HEK293 (cell line): Measurements from ENCODE around the gene FAM83D.

Experiments
- CTCF ChIA-PET: fragments of 350-600 bp; formaldehyde crosslinking; extraction: SDS; loops from one replicate; lab custom pipeline; 2021; ENCODE audit warnings: antibody characterized with exemption; lab: Yijun Ruan, JAX
- POLR2A ChIA-PET: fragments of 300-600 bp; formaldehyde crosslinking; extraction: SDS; loops from one replicate; lab custom pipeline; 2020; ENCODE audit warnings: antibody characterized with exemption, inconsistent platforms; lab: Yijun Ruan, JAX
- H3K27ac ChIP-seq: fragments of 200-500 bp; sonication (Bioruptor generic); 2 replicates; pipeline ENCODE4 v1.5.1; 2014; ENCODE audit warnings: low read depth, low read length, control low read depth, inconsistent platforms; ENCODE audit errors: extremely low read depth
- H3K36me3 ChIP-seq, 2 experiments: fragments of 200-500 bp in 1 of 2; sonication (Bioruptor generic) in 1 of 2; 1 replicate in 1 of 2; 2 replicates in 1 of 2; pipeline ENCODE4 v1.5.1; 2014 to 2017; ENCODE audit warnings: inconsistent platforms in 2 of 2, low read length in 2 of 2; ENCODE audit not compliant: control insufficient read depth in 2 of 2, insufficient read depth in 1 of 2
- H3K4me1 ChIP-seq: fragments of 200-500 bp; sonication (Bioruptor generic); 2 replicates; pipeline ENCODE4 v1.5.1; 2014; ENCODE audit warnings: mild to moderate bottlenecking, low read length, inconsistent platforms; ENCODE audit not compliant: control insufficient read depth, insufficient read depth
- H3K4me3 ChIP-seq: 2 replicates; pipeline ENCODE4 v1.5.1; 2011; ENCODE audit warnings: low read depth, mild to moderate bottlenecking, control low read depth, low read length, moderate library complexity
- H3K9me3 ChIP-seq: fragments of 200-500 bp; sonication (Bioruptor generic); 2 replicates; pipeline ENCODE4 v1.5.1; 2014; ENCODE audit warnings: low read depth, low read length, inconsistent platforms; ENCODE audit not compliant: control insufficient read depth, insufficient read depth
- GFI1B ChIP-seq: fragments of 450-650 bp; formaldehyde crosslinking; IDR thresholded peaks from 2 replicates; pipeline ENCODE4 v1.5.1; 2016; ENCODE audit warnings: missing biosample characterization, missing genetic modification characterization
- GLI2 ChIP-seq: fragments of 450-650 bp; formaldehyde crosslinking; IDR thresholded peaks from 2 replicates; pipeline ENCODE4; 2017; ENCODE audit warnings: missing biosample characterization, missing genetic modification characterization, low read depth, borderline replicate concordance
- GLI4 ChIP-seq: fragments of 450-650 bp; formaldehyde crosslinking; IDR thresholded peaks from 2 replicates; pipeline ENCODE4 v1.5.1; 2016; ENCODE audit warnings: missing biosample characterization, missing genetic modification characterization
- HIC1 ChIP-seq: fragments of 450-650 bp; formaldehyde crosslinking; IDR thresholded peaks from 2 replicates; pipeline ENCODE4 v1.5.1; 2016; ENCODE audit warnings: missing biosample characterization, missing genetic modification characterization
- KLF10 ChIP-seq: fragments of 450-650 bp; IDR thresholded peaks from 2 replicates; pipeline ENCODE4 v1.5.1; 2018; ENCODE audit warnings: missing biosample characterization, mild to moderate bottlenecking, missing genetic modification characterization
- MEIS1 ChIP-seq: sonication (generic); formaldehyde crosslinking; IDR thresholded peaks from 2 replicates; pipeline ENCODE4 v1.8.1; 2022; ENCODE audit warnings: missing genetic modification reagents, mild to moderate bottlenecking, borderline replicate concordance
- MYNN ChIP-seq: fragments of 450-650 bp; formaldehyde crosslinking; IDR thresholded peaks from 2 replicates; pipeline ENCODE4 v1.5.1; 2016; ENCODE audit warnings: missing biosample characterization, missing genetic modification characterization, borderline replicate concordance
- TRIM28 ChIP-seq: IDR thresholded peaks from 2 replicates; pipeline ENCODE4 v1.6.1; 2011; ENCODE audit warnings: low read length, control low read depth, borderline replicate concordance
- ZBTB8A ChIP-seq: fragments of 450-650 bp; formaldehyde crosslinking; IDR thresholded peaks from 2 replicates; pipeline ENCODE4 v1.5.1; 2016; ENCODE audit warnings: missing biosample characterization, missing genetic modification characterization
- ZEB2 ChIP-seq: fragments of 450-650 bp; formaldehyde crosslinking; IDR thresholded peaks from 2 replicates; pipeline ENCODE4 v1.5.1; 2016; ENCODE audit warnings: missing biosample characterization, missing genetic modification characterization
- ZFHX2 ChIP-seq: fragments of 450-650 bp; formaldehyde crosslinking; conservative IDR thresholded peaks from 2 replicates; pipeline ENCODE4 v1.5.1; 2016; ENCODE audit warnings: missing biosample characterization, missing genetic modification characterization
- ZFP3 ChIP-seq: fragments of 450-650 bp; formaldehyde crosslinking; IDR thresholded peaks from 2 replicates; pipeline ENCODE4 v1.5.1; 2016; ENCODE audit warnings: low read depth, missing biosample characterization, missing genetic modification characterization
- ZFP69B ChIP-seq: fragments of 450-650 bp; formaldehyde crosslinking; IDR thresholded peaks from 2 replicates; pipeline ENCODE4 v1.5.1; 2016; ENCODE audit warnings: missing biosample characterization, missing genetic modification characterization
- ZIC2 ChIP-seq: fragments of 450-650 bp; formaldehyde crosslinking; IDR thresholded peaks from 2 replicates; pipeline ENCODE4 v1.5.1; 2016; ENCODE audit warnings: missing biosample characterization, missing genetic modification characterization
- ZNF140 ChIP-seq: fragments of 450-650 bp; formaldehyde crosslinking; IDR thresholded peaks from 2 replicates; pipeline ENCODE4 v1.5.1; 2016; ENCODE audit warnings: missing biosample characterization, missing genetic modification characterization
- ZNF223 ChIP-seq: fragments of 450-650 bp; formaldehyde crosslinking; IDR thresholded peaks from 2 replicates; pipeline ENCODE4 v1.5.1; 2016; ENCODE audit warnings: missing biosample characterization, missing genetic modification characterization
- ZNF510 ChIP-seq: fragments of 450-650 bp; formaldehyde crosslinking; IDR thresholded peaks from 2 replicates; pipeline ENCODE4 v1.5.1; 2018; ENCODE audit warnings: mild to moderate bottlenecking, missing genetic modification characterization, missing biosample characterization; ENCODE audit not compliant: insufficient replicate concordance
- ZNF521 ChIP-seq: fragments of 450-650 bp; formaldehyde crosslinking; IDR thresholded peaks from 2 replicates; pipeline ENCODE4 v1.5.1; 2017; ENCODE audit warnings: missing biosample characterization, mild to moderate bottlenecking, missing genetic modification characterization
- ZNF664 ChIP-seq: fragments of 450-650 bp; formaldehyde crosslinking; IDR thresholded peaks from 2 replicates; pipeline ENCODE4 v1.5.1; 2016; ENCODE audit warnings: missing biosample characterization, missing genetic modification characterization
- ZNF830 ChIP-seq: fragments of 450-650 bp; IDR thresholded peaks from 2 replicates; pipeline ENCODE4 v1.5.0; 2018; ENCODE audit warnings: missing biosample characterization, missing genetic modification characterization, low read depth, mild to moderate bottlenecking, moderate library complexity
- TF ChIP-seq, protein P1 (sequence below): fragments of 450-650 bp; formaldehyde crosslinking; IDR thresholded peaks from 2 replicates; pipeline ENCODE4 v1.5.1; 2016; ENCODE audit warnings: missing biosample characterization, missing genetic modification characterization
- TF ChIP-seq, protein P2 (sequence below): fragments of 450-650 bp; formaldehyde crosslinking; IDR thresholded peaks from 2 replicates; pipeline ENCODE4 v1.5.1; 2016; ENCODE audit warnings: missing biosample characterization, missing genetic modification characterization

The FAM83D gene

DNA sequence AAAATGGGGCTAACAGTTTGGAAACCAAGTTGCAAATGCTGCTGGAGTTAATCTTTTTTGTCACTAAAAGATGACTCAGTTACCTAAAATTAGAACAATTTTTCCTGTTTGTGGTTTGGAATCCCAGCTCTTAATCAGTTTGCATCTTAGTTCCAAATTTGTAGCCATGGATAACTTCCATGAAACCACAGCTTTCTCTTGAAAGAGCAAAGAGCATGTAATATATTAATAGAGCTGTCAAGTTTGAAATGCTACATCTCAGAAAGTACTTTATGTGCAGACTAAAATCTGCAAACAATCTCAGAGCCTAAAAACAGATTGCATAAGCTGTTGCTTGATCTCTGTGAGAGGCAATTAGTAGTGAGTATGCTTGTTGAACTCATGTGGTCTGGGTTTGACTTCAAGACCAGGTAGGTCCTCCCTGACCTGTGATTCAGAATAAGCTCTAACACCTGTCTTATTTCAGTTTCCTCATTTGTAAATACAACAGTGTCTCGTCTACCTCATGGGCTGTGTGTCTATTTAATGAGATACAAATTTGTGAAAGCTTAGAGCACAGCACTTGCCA, 59.5 kb downstream of the FAM83D start (continued):
- TF ChIP-seq ZNF664 (tag by site-specific recombination) (peak; percentile 61; the same call in 1 of the 2 replicates), ZEB2 (tag by site-specific recombination) (no peak), HIC1 (tag by site-specific recombination) (peak; percentile 66), GFI1B (peak; percentile 75; the same call in 1 of the 2 replicates)
- TF ChIP-seq, all 188 proteins: peak for 10

- POLR2A ChIA-PET: no interaction called here
- TF ChIP-seq MEIS1 (CRISPR knock-in tag) (no peak), MYNN (tag by site-specific recombination) (no peak), ZFP69B (tag by site-specific recombination) (no peak), ZNF140 (tag by site-specific recombination) (no peak), ZNF510 (tag by site-specific recombination) (no peak), GLI4 (no peak), ZFHX2 (tag by site-specific recombination) (no peak), KLF10 (no peak), TRIM28 (no peak), ZIC2 (tag by site-specific recombination) (no peak), GLI2 (tag by site-specific recombination) (no peak), ZFP3 (tag by site-specific recombination) (no peak), ZNF830 (tag by site-specific recombination) (no peak), ZEB2 (tag by site-specific recombination) (no peak), ZBTB8A (tag by site-specific recombination) (no peak), ZNF223 (tag by site-specific recombination) (no peak), ZNF521 (no peak)
- TF ChIP-seq, protein P1, sequence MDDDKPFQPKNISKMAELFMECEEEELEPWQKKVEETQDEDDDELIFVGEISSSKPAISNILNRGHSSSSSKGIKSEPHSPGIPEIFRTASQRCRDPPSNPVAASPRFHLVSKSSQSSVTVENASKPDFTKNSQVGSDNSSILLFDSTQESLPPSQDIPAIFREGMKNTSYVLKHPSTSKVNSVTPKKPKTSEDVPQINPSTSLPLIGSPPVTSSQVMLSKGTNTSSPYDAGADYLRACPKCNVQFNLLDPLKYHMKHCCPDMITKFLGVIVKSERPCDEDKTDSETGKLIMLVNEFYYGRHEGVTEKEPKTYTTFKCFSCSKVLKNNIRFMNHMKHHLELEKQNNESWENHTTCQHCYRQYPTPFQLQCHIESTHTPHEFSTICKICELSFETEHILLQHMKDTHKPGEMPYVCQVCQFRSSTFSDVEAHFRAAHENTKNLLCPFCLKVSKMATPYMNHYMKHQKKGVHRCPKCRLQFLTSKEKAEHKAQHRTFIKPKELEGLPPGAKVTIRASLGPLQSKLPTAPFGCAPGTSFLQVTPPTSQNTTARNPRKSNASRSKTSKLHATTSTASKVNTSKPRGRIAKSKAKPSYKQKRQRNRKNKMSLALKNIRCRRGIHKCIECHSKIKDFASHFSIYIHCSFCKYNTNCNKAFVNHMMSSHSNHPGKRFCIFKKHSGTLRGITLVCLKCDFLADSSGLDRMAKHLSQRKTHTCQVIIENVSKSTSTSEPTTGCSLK (tag by site-specific recombination): no peak
- TF ChIP-seq, protein P2, sequence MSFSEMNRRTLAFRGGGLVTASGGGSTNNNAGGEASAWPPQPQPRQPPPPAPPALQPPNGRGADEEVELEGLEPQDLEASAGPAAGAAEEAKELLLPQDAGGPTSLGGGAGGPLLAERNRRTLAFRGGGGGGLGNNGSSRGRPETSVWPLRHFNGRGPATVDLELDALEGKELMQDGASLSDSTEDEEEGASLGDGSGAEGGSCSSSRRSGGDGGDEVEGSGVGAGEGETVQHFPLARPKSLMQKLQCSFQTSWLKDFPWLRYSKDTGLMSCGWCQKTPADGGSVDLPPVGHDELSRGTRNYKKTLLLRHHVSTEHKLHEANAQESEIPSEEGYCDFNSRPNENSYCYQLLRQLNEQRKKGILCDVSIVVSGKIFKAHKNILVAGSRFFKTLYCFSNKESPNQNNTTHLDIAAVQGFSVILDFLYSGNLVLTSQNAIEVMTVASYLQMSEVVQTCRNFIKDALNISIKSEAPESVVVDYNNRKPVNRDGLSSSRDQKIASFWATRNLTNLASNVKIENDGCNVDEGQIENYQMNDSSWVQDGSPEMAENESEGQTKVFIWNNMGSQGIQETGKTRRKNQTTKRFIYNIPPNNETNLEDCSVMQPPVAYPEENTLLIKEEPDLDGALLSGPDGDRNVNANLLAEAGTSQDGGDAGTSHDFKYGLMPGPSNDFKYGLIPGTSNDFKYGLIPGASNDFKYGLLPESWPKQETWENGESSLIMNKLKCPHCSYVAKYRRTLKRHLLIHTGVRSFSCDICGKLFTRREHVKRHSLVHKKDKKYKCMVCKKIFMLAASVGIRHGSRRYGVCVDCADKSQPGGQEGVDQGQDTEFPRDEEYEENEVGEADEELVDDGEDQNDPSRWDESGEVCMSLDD (tag by site-specific recombination): no peak
These were observed 60.4 kb downstream of the FAM83D start for GRCh38 chr20:38986663-38987062.

More at GRCh38 chr20:38986663-38987062, 60.4 kb downstream of the FAM83D start:
- peaks cover 0 to 28% of the 10 kb centered on the region in 2 experiments; a peak in 1 of 3 replicates for H3K36me3 ChIP-seq
- H3K4me1 ChIP-seq: peaks cover 8% of the 10 kb centered on the region; the same call in 1 of the 2 replicates
- no peaks in the 10 kb centered on the region for H3K9me3 ChIP-seq
- no peak overlapping the region for H3K4me3 ChIP-seq
- H3K27ac ChIP-seq: no peak overlapping the region
- CTCF ChIA-PET: interaction anchor here (0.7 kb wide), 1 partner anchor 14 kb away, joined by 3 read pairs; no protein-coding TSS in a partner anchor
